ENCODE data around the gene ALKBH3.

Gene ALKBH3

GRCh38 chr11:43963279-43963620 is 82.6 kb downstream of the ALKBH3 start:
- no peak overlapping the region for H3K4me3 ChIP-seq (ENCODE audit: low read depth, low read length)
- TF ChIP-seq CTCF (IDR thresholded peaks at IDR 0.05; ENCODE audit: low read depth, low read length) = no peak
- in situ Hi-C loops (cut with HindIII; ENCODE audit: low sequenced_read_pairs) = no loop called here
- no peak for DNase-seq (ENCODE audit: low read depth, low spot score)

DNA sequence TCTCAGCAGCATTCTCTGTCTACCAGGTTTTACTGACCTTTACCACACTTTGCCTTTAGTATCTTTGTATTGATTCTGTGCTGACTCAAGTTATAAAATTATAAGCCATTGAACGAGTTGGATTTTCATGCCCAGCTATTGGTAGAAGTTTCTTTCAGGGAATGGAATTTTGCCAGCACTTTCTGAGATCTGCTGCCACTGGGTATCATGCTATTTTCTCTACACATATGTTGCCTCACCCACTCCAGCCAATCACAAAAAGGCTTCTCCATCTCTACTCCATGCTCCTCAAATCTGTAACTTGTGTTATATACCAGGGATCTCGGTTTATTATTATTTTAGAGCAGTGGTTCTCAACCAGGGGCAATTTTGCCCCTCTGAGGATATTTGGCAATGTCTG is 87.0 kb downstream of the ALKBH3 start:
- no peak for TF ChIP-seq CTCF (IDR thresholded peaks at IDR 0.05; ENCODE audit: low read depth, low read length)
- in situ Hi-C loops (cut with HindIII; ENCODE audit: low sequenced_read_pairs) = no loop called here
- no peak overlapping the region for H3K4me3 ChIP-seq (ENCODE audit: low read depth, low read length)

GRCh38 chr11:43968719-43969118 is 88.1 kb downstream of the ALKBH3 start:
- no peak for DNase-seq (ENCODE audit: low read depth, low spot score)
- TF ChIP-seq CTCF (IDR thresholded peaks at IDR 0.05; ENCODE audit: low read depth, low read length) = no peak
- no peak overlapping the region for H3K4me3 ChIP-seq (ENCODE audit: low read depth, low read length)
- in situ Hi-C loops (cut with HindIII; ENCODE audit: low sequenced_read_pairs) = no loop called here

More for the DNA sequence above, 87.0 kb downstream of the ALKBH3 start:
- DNase-seq (ENCODE audit: low read depth, low spot score) = no peak

GRCh38 chr11:43969543-43969942 is 88.9 kb downstream of the ALKBH3 start:
- no peak for TF ChIP-seq CTCF (IDR thresholded peaks at IDR 0.05; ENCODE audit: low read depth, low read length)
- DNase-seq (ENCODE audit: low read depth, low spot score) = peak; percentile 16
- no peak overlapping the region for H3K4me3 ChIP-seq (ENCODE audit: low read depth, low read length)
- in situ Hi-C loops (cut with HindIII; ENCODE audit: low sequenced_read_pairs) = no loop called here
